T-helper 1 cell (primary cell): Measurements from ENCODE around the gene CHCHD4.
A peak's percentile ranks its signal among the peaks of the same experiment; 100 is the strongest.

ENCODE experiments used
- DNase-seq, 5 donors: peaks; one replicate each; pipeline ENCODE4 v3.0.0-alpha.2; 2012 to 2020

CHCHD4 gene

GRCh38 chr3:14148041-14148985 is 23.6 kb upstream of the CHCHD4 start:
- DNase-seq = no peak

DNA sequence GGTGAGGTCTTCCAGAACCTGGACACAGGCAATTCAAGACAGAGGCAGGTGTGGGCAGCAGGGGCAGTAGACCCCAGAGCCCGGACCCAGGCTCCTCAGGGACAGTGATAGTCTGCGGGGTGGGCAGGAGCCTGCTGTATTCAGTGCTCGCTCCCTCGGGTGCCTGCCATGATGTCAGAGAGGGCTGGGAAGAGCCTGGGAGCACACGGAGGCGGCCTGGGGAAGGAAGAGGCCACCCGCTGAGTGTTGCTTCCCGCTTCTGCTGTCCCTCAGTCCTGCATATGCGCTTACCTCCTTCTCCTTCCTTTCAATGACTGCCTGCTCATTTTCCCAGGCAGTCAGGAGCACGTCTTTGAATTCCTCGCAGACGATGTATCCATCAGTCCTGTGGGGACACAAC is 22.9 kb upstream of the CHCHD4 start:
- DNase-seq = no peak

- DNase-seq = no peak
These were observed 22.4 kb upstream of the CHCHD4 start for GRCh38 chr3:14147066-14147435.

GRCh38 chr3:14146381-14147065 is 21.9 kb upstream of the CHCHD4 start:
- DNase-seq = no peak

- DNase-seq = no peak
These were observed 21.2 kb upstream of the CHCHD4 start for GRCh38 chr3:14145670-14146380.

- DNase-seq = no peak
These were observed 20.6 kb upstream of the CHCHD4 start for GRCh38 chr3:14145236-14145635.

DNA sequence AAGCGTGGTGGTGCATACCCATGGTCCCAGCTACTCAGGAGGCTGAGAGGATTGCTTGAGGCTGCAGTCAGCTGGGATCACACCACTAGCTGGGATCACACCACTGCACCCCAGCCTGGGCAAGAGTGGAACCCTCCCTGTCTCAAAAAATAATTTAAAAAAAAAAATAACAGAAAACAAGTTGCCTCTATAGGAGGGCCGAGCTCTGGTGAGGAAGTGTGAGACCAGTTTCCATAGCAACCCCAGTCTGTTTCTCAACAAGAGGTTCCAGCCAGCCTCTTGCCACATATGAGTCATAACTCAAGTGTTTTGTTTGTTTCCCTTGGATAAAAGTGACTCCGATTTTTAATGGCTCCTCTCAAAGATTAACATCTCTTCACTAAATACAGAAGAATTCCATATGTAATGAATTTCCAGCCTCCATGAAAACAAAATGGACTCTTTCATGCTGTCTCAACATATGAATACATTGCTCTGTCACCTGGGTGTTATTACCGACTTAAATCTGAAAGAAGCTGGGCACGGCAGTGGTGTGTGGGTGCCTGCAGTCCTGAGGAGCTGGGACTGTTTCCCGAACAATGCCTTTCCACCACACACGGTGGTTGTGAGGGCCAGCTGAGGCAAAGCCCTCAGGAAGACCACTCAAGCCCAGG is 19.9 kb upstream of the CHCHD4 start:
- peak; percentile 46 to 90 (median 75) for DNase-seq

GRCh38 chr3:14143271-14144225 is 18.9 kb upstream of the CHCHD4 start:
- no peak for DNase-seq

GRCh38 chr3:14142567-14143270 is 18.0 kb upstream of the CHCHD4 start:
- DNase-seq = peak; percentile 43 to 71 (median 60)

- DNase-seq = no peak
These were observed 17.1 kb upstream of the CHCHD4 start for GRCh38 chr3:14141602-14142341.

GRCh38 chr3:14141144-14141543 is 16.5 kb upstream of the CHCHD4 start:
- no peak for DNase-seq

DNA sequence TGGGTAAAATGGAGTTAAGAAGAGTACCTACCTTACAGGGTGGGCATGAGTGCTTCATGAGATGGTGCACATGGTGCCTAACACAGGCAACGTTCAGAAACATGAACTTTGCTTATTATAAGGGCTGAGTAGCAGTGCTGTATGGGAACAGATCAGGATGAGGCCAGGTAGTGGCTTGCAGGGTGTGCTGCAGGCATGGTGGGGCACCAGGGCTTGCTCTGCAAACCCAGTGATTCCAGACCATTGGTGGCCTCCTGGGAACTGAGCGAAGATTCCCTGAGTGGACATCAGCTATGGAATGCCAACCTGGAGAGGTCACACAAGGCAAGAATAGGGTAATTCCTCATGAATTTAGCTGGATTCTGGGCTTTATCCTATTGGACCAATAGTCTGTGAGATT is 16.0 kb upstream of the CHCHD4 start:
- no peak for DNase-seq

DNA sequence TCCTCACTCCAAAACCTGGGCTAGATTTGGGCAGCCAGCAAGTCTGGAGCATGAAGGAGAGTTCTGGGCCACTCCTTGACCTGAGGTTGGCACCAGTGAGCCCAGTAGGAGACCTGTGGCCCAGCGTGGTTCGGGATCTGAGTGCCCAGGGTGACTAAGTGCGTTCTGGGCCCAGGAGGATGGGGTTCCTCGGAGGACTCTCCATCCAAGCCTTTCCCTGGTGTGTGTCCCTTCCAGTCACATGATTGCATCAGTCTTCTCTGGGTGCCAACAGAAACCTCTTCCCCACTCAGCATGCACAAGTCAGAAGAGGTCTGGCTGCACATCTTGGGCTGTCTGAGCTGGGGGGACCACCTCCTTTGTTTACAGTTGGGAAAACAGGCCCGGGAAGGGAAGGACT is 15.1 kb upstream of the CHCHD4 start:
- DNase-seq = no peak

DNA sequence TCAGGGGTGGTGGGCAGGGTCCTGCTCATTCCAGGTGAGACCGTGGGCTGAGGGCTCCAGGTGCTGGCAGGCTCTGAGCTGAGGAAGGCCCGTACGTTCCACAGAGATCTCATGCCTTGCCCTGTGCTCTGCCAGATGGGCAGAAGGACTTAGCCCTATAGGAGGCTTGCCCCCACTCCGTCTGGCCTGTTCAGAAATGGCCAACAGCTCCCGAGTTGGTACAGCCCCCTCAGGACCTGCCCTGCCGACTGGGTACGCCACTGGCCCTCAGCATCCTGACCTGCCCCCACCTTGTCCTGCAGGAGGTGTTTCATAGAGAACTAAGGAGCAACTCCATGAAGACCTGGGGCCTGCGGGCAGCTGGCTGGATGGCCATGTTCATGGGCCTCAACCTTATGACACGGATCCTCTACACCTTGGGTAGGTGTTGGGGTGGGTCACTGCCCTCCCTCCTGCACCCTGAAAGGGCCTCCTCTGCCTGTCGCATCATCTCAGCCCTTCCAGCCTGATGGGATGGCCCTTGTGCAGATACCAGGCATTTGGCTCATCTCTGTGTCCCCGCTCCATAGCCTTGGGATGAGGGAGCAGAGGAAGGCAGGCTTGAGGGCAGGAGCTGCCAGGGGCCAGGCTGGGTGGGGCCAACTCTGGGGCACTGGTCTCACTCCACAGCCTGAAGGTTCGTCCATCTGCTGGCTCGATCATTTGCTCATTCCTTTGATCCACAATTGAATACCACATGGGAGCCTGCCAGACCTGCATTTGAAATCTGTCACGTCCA is 14.4 kb upstream of the CHCHD4 start:
- no peak for DNase-seq

GRCh38 chr3:14138109-14138877 is 13.6 kb upstream of the CHCHD4 start:
- DNase-seq = no peak

- DNase-seq = no peak
These were observed 12.8 kb upstream of the CHCHD4 start for GRCh38 chr3:14137445-14137844.

DNA sequence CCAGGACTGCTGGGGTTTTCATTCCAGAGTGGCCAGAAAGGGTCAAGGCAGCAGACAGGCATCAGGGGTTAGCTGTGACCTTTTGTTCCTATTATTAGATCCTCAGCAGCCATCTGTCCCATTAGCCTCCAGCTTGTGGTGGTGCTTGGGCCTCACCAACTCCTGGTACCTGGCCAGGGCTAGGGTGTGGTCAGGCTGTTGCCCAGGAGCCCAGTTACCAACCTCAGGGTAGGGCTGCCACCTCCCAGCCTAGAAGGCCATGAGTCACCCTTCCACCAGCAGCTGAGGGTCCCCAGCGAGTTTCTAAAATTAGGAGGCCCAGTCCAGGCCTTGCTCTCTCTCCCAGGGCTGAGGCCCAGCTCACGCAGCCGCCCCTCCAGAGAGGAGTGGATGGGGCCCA is 12.3 kb upstream of the CHCHD4 start:
- DNase-seq = no peak

DNA sequence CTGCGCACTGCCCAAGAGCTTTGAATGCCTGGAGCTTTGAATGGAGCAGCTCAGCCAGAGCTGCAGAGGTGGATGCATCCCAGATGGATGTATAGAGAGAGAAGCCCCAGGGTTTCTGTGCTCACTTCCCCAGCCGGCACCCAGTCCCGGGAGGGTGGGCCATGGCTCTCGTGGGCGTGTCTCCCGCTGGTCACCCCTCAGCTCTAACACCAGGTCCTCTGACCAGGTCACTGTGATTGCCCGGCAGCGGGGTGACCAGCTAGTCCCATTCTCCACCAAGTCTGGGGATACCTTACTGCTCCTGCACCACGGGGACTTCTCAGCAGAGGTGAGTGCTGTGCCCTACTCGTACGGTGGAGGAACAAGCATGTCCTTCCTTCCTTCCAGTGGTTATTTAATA is 10.9 kb upstream of the CHCHD4 start:
- no peak for DNase-seq

DNA sequence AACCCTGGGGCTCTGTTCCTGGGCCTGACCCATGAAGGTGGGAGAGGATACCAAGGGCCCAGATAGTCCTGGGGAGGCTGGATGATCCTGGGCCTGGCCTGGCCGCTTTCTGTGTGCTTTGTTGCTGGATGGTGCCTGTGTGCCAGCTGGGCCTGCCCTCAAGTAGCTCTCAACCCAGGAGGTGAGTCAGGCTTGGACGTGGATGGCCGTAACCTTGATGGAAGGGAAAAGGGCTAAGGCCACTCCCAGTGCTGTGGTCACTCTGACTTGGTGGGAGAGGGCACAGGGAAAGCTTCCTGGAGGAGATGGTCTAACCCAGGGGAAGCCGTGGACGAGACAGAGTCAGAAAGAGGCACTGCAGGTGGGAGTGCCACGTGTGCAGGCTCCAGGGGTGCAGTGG is 9.6 kb upstream of the CHCHD4 start:
- DNase-seq = no peak
